Glomerular visceral epithelial cell (primary cell): ENCODE measurements around the gene ADSL.
A peak's percentile ranks its signal among the peaks of the same experiment; 100 is the strongest.
"Not testable (repeated sequence)": the region's sequence is repeated elsewhere in the genome, so short reads cannot be mapped to it uniquely, and the experiment has no call there.

Source experiments
- DNase-seq: peaks from one replicate; pipeline ENCODE4 v3.0.0-alpha.2; 2016; ENCODE audit errors: extremely low spot score

The ADSL gene

DNA sequence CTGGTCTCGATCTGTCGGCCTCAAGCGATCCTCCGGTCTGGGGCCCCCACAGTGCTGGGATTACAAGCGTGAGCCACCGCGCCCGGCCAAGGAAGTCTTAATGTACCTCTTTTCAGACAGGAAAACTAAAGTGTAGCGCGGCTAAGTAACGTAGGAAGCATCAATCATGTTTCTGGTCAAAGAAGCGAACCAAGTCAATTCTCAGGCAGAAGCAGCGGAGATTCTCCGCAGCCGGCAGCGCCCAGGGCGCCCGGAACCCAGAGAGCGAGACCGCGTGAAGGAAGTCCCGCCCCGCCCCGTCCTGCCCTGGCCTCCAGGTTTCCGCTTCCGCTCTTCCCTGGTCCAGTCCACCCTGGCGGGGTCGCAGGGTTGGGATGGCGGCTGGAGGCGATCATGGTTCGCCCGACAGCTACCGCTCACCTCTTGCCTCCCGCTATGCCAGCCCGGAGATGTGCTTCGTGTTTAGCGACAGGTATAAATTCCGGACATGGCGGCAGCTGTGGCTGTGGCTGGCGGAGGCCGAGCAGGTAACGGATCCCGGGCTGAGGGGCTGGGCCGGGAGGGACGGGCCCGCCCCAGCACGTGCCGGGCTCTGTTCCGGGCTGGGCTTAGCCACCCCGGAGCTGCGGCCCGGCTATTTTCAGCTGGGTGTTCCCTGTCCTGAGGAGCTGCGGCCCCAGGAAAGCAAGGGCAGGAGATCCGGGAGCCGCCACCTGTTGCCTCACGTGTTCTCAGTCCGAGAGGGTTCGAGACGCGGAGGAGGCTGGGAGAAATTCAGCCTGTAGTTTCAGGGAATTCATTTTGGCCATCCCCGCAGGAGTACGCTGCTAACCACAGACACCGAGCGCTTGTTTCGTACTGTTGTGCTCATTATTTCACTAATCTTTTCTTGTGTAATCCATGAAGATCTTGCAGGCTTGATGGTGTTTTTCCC lies at the start of gene ADSL:
ADSL (plus strand) TSS at position 316 of the 934 bp plus-strand sequence; CDS start at position 375, 59 bp downstream.
- peak; percentile 83 for DNase-seq

DNA sequence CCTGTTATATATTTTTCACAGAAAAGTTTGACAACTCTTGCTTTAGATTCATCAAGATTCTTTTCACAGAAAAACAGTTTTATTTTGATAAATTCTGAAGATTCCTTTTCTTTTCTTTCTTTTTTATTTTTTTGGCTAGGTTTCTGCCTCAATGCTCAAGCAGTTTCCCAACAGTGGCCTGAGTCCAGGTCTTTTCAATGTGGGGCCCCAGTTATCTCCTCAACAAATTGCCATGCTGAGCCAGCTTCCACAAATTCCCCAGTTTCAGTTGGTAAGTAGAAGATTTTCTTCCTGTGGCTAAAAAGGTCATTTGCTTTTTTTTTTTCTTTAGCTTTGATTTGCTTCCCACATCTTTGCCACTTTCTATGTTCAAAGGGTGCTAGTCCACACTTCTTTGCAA lies 46.0 kb upstream of the ADSL start:
- DNase-seq: no peak

DNA sequence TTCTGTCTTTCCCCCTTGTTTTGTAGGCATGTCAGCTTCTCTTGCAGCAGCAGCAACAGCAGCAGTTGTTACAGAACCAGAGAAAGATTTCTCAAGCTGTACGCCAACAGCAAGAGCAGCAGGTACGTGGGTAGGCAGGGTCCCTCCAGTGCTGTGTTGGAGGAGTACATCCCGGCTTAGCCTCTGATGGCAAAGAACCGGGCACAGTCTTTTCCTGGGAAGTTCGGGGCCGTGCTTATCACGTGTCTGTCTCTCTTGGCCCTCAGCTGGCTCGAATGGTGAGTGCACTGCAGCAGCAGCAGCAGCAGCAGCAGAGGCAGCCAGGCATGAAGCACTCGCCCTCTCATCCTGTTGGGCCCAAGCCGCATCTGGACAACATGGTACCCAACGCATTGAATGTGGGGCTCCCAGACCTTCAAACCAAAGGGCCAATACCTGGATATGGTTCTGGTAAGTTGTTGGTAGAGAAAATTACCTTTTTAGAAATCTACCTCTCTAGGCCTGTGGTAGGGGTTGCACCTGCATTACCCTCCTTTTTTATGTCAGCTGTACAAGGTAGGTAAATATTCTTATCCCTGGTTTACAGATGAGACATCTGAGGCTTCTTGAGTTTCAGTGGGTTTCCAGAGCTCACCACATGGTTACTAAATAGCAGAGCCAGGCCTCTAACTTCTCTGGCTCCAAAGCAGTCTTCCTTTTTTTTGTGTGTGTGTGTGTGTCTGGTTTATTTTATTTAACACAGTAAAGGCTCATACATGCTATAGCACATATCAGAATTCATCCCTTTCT lies 45.2 kb upstream of the ADSL start:
- DNase-seq: no peak

DNA sequence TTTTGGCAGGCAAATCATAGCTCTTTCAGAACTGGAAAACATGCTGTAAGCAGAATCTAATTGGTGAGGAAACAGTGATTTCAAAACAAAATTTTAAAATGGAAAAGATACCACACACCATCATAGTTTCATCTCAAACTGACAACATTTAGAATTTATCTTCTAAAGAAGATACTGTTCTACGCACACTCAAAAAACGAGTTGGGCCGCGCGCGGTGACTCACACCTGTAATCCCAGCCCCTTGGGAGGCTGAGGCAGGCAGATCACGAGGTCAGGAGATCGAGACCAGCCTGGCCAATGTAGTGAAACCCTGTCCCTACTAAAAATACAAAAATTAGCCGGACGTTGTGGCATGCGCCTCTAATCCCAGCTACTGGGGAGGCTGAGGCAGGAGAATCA lies 44.2 kb upstream of the ADSL start:
- DNase-seq: no peak

DNA sequence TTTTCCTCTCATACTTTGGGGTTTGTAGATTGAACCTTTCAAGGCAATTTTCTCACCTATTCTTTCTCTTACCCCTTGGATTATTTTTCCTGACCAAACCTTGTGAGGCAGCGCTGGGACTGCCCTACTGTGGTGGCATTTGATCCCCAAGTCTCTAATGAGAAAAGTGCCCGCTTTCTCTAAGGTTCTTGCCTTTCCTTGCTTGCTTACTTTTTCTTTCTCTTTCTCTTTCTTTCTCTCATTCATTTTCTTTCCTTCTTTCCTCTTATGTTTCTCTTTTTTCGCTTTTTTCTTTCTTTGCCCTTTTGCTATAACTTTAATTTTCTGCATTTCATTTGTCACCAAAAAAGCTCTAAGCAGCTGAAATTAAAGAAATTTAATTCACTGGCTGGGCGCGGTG lies 40.7 kb upstream of the ADSL start:
- no peak for DNase-seq

DNA sequence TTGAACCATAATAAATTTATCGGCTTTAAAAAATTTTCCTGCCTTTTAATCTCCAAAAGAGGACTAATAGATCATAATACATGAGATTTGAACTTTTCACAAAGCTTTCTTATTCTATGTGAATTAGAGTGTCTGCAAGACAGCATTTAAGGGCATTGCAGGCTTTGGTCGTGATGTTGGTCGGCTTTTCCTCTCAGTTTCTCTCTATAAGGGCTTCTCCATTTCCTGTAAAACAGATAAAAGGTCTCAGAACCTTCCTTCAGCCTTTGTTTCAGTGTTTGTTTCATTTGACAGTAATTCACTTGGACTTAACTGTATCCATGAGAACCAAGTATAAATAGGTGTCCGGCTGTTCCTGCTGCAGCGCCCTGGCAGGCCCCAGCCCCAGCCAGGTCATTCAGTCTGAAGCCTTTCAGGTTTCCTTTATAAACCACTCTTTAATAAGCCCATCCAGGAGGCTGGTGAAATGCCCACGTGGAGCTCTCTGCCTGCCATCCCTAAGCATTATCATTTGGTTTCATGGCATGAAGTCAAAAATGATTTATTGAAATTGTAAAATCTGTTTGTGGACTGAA lies 37.2 kb upstream of the ADSL start:
- no peak for DNase-seq

DNA sequence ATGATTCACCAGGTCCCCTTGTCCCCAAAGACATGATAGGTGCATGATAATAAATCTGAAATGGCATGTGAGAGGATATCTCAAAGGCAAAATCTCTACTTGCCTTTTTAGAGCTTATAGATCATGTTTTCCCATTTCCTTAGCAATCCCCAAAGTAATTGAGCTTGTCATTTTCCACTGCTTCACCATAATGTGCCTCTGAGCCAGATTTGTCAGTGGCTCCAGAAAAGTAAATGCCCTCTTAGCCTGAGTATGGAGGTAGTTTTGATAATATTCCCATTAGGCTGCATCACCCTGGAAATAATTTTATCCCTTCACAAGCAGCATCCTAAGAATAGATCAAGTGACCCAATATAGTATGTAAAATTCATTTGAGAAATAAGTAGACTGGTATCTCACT lies 36.7 kb upstream of the ADSL start:
- DNase-seq: no peak

DNA sequence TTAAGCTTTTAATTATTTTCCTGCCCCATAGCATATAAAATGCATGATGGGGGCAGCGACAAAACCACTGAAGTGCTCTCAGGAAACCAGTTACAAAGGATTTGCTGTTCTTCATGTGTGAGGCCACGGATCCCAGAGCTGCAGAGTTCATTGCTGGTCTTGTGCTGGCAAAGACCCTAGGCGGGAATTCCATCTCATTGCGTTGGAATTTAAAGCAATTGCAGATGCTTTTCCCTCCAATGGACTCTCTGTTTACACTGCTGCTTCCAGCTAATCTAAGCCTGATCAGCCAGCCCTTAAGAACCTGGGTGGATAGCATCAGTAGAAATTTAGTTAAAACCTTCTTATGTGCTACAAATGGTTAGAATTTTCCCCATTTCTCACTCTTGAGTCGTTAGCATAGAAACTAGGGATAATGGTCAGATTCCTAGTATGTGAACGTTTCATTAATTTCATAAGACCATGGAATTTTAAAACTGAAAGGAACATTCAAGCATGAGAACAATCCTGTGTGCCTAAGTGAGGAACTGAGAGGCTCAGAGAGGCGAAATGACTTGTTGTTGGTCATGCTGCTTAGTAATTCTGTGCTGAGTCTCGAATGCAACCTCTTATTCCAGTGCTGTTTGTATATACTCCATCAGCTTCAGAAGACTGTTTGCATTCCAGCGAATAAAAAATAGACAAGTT lies 36.1 kb upstream of the ADSL start:
- DNase-seq: no peak

DNA sequence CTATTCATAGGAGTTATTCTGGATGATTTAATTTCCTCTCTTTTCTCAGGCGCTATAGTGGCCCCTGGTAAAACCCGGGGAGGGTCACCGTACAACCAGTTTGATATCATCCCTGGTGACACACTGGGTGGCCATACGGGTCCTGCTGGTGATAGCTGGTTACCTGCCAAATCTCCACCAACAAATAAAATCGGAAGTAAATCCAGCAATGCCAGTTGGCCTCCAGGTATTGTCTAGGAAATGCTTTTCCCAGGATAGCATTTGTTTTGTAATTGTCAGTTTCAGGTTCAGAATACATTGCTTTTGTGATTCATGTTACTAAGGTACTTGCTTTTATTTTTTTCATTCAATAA lies 35.6 kb upstream of the ADSL start:
- DNase-seq: no peak

DNA sequence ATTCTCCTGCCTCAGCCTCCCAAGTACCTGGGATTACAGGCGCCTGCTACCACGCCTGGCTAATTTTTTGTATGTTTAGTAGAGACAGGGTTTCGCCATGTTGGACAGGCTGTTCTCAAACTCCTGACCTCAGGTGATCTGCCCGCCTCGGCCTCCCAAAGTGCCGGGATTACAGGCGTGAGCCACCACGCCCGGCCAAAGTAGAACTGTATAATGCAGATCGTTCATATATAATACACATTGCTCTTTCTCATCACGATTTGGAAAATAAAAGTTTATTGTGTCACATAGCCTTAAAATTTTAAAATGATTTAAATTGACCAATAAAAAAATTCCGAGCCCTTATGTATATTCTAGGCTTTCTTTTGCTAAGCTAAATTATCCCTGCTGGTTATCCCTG lies 34.7 kb upstream of the ADSL start:
- not testable (repeated sequence) for DNase-seq

DNA sequence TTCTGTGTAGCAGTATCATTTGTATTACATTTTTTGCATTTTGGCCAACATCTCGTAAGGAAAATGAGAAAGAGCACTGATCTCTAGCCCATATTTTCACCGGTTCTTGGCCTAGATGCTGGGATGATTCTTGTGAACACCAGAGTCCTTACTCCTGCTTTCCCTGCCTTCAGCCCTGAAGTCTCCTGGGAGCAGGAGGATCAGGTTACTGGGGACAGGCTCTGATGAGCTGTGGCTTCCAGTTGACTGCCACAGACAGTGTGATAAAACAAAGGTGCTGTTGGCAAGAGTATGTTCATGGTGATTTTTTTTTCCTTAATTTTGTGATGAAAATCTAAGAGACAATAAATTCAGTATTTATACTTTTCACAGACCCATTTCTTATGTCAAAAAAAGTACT lies 34.2 kb upstream of the ADSL start:
- DNase-seq: no peak

DNA sequence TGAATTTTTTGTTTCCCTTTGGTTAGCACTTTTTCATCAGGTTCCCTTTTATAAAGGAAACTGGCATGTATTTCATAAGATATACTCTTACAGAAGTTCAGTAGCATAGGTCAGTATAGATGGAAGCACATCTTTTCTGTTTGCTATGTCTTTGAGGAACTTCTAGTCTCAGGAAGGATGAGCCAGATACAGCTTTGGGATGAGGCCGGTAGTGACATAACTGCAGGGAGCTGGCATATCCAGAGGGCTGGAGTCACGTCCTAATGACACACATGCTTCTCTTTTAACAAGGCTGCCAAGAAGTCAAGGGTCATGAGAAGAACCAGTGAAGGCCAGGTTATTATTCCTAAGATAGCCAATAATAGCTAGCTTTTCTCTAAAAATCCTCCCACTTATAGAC lies 33.3 kb upstream of the ADSL start:
- DNase-seq: no peak

DNA sequence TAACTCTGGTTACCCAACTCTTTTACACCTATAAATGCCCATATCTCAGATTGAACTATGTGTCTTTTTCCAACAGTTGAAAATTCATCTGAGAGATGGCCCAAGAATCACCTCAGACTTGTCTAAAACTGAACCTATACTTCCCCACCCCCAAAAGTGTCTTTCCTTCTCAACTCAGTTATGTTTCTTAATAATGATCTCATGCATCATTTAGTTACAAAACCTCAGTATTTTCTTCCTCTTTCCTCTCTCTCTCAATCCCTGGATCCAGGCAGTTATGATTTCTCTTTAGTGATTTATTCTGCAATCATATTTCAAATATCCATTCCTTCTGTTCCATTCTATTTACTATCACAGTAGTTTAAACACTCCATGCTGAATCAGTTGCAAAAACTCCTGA lies 32.3 kb upstream of the ADSL start:
- no peak for DNase-seq

DNA sequence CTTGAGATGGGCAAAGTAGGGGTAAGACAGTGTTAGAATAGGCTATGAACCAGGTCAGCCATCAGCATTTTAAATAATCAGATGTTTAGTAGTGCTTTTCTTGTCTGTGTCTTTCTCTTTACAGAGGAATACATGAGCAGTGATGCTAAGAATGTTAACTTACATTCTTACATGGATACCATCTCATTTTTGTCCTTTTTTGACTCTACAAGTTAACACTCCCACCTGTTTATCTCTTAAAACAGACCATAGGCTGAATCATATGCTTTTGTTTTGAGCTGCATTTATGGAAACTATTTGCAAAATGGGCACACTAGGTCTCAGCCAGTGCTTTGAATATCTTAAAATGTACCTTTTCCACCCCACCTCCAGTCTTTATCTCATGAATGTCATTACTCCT lies 25.6 kb upstream of the ADSL start:
- DNase-seq: no peak

DNA sequence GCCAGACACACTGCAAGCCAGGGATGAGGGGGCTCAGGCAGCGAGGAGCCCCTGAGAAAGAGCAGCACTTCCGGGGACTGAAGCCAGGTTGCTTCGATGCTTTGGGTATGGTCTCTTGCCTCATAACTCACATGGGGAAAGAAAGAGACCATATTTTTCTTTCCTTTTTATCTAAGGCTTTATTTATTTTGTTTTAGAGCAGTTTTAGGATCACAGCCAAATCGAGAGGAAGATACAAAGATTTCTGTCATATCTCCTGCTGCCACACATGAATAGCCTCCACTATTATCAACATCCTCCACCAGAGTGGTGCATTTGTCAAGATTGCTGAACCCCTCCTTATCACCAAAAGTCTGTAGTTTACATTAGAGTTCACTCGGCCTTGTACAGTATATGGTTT lies 24.3 kb upstream of the ADSL start:
- no peak for DNase-seq

DNA sequence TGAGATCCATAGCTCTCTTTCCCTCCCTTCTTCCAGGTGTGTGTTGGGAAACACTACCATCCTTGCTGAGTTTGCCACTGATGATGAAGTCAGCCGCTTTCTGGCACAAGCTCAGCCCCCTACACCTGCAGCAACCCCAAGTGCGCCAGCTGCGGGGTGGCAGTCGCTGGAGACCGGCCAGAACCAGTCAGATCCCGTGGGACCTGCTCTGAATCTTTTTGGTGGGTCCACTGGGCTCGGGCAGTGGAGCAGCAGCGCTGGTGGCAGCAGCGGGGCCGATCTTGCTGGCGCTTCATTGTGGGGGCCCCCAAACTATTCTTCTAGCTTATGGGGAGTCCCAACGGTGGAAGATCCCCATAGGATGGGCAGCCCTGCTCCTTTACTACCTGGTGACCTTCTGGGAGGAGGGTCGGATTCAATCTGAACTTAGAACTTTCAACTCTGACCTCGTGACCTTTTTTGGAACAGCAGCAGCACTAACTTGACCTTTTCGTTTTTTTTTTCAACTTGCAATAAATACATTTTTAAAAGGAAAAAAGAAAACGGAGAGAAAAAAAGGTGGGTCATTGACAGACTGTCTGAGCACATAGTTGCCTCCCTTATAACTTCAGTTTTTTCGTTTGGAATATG lies 23.4 kb upstream of the ADSL start:
- no peak for DNase-seq

DNA sequence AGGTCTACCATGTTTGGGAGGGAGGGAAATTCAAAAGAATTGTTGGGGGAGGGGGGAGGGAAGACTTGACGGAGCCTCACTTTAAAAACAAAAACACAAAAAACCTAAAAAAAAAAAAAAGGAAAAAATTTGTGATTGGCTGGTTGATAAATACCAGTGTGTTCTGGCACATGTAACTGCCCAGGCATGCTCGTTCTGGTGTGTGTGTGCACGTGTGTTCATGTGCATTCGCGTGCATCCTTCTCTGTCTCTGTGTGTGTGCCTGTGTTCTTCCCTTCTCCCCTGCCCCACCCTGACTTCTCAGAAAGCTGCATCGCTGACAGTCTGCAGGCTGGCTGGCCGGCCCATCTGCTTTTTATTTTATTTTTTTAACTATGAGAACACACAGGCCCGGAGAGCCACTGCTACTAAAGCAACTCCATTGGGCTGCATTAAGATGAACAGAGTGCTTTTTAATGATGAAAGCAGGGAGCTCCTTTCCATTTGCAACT lies 22.6 kb upstream of the ADSL start:
- no peak for DNase-seq

DNA sequence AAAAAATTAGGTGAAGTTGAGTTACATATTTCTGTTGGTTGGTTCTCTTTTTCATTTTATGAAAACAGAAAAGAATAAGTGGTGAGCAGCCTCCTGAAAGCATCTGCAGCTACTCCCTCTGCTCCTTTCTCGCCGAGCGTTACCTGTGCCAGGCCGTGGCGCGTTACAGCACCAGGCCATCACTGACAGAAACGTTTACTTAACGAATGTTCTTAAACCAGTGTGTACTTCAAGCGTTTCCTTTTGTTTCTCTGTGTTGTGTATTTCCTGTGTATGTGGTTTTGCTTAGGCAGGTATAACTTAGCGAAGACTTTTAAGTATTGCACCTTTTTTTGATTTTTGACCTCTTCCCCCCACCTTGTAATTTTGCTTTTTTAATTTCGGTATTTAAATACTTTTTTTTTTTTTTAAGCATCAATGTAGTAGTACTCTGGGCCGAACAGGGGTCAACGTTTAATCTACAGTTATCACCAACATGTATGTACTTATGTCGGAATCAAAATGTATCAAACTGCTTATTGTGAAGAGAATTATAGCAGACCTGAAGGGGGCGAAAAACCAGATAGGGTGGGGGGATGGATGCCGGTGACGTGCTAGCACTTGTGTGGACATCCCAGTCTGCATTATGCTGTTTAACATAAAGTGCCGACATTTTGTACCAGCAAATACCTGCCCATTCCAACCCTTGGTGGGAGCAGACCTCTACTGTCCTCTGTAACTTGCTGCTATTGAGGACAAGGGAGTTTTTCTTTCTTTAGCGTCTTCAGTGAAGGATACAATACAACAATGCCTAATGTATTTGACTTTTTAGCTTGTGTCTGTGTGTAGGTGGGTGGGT lies 21.6 kb upstream of the ADSL start:
- DNase-seq: no peak

DNA sequence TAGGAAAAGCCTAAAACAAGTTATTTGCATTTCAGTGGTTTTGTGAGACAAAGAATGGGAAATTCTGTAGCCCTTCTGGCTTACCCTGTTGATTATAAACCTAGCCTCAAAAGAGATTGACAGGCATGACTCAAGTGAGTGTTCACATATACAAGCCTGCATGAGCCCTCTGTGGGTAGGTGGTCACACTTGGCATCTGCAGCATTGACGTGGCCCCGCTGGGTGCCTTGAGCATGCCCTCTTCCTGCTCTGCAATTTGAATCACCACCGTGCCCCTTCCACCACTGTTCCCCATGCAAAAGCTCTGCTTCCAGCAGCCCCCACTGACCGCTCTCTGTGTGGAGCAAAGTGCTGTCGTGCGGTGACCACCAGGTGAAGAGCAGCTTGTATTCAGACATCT lies 21.0 kb upstream of the ADSL start:
- no peak for DNase-seq

DNA sequence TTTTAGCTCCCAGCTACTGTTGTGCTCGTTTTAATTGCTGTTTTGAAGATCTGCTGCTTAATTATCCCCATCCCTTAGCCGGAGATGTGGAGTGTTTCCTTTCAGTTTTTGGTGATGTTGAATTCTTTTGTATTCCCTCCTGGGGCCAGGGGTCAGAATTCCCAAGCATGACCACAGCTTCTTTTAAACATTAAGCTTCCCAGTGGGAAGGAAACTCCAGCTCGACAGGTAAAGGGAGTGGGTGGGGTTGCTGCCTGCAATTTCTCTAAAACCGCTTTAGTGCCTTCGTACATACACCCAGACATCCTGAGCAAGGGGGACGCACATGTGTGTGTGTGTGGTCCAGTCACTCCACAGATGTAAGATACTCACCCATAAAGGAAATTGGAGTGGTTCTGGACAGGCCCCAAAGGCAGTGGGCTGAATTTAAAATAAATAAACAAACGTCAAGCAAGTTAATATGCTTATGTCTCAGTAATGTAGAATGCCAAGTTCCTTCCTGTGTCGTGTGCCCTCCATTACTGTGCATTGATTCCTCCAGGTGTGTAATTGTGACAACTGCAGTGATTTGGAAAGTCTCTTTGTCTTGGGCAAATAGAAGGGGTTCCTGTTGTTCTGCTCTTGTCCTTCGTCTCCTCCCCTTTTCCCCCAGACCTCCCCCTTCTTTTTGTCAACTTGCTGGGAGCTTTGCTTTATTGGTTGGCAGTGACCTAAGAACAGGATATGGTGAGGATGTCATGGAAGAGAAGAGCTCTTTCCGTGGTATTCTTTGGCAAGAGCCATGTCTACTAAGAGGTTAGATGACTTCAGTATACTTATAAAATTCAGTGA lies 19.2 kb upstream of the ADSL start:
- DNase-seq: peak; percentile 3
